ENCODE results near the gene GSTP1. TPM values are rescaled to one million over a fixed set of nuclear protein-coding genes. Genes with fewer than 3 reads are reported as not detected.

Gene GSTP1
- total and polyA plus RNA-seq, 9 of the 15 experiments (the other 6 are each of a cell fraction or from before 2014, with no cell fraction given) = 592 to 2,150 (median 1,204) TPM

DNA sequence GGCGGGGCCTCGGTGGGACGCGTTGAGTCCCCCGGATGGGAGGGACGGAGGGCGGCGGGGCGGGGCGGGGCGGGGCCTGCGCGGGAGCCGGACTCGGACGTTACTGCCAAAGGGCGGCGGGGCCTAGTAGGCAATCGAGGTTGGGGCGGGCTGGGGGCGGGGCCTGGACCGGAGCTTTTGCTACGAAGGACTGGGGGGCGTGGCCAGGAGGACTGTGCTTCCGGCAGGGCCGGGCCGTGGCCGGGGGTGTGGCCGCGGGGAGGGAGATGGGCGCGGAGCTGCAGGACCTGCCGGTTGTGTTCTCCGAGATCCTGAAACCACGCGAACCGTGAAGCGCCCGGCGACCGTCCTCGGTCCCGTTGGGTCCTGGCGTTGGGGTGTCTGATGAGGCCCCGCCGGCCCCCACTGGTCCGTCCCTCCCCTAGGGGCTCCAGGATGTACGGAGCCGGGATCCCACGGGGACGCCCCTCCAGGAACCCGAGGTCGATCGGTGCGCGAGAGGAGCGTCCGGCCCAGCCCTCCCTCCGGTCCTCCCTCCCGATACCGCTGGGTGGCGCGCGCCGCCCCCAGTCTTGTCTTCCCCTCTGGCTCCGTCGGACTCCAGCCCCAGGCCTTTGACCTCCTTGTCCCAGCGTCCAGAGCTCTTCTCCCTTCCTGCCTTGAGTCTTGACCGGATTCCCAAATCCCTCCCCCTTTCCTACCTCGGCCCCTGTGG is 46.8 kb downstream of the GSTP1 start (continued):
- TF ChIP-seq ATF1 (CRISPR knock-in tag; IDR thresholded peaks at IDR 0.05) (no peak), ATF1 (tag; IDR thresholded peaks at IDR 0.05) (peak; percentile 69; the same call in 1 of the 2 replicates), NFIC (IDR thresholded peaks at IDR 0.05) (peak; percentile 36), MAZ (CRISPR knock-in tag; conservative IDR thresholded peaks at IDR 0.05 in 1 of 2, IDR thresholded peaks at IDR 0.05 in 1 of 2) (peak; percentile 85 to 96), ZNF232 (CRISPR knock-in tag; IDR thresholded peaks at IDR 0.05) (no peak), FOXP1 (CRISPR knock-in tag; IDR thresholded peaks at IDR 0.05) (no peak), HMG20A (CRISPR knock-in tag; conservative IDR thresholded peaks at IDR 0.05) (no peak), ARID1B (IDR thresholded peaks at IDR 0.05) (peak; percentile 43; the same call in 1 of the 2 replicates), NFE2L1 (tag; IDR thresholded peaks at IDR 0.05; ENCODE audit: borderline replicate concordance, low read depth) (no peak), NRF1 (conservative IDR thresholded peaks at IDR 0.05 in 1 of 2, IDR thresholded peaks at IDR 0.05 in 1 of 2) (peak; percentile 70 to 74), ZNF75A (CRISPR knock-in tag; IDR thresholded peaks at IDR 0.05) (0 out of 2 replicates have a peak, but pooled peaks have one; percentile 15), KDM2B (CRISPR knock-in tag; IDR thresholded peaks at IDR 0.05) (peak; percentile 63; the same call in 1 of the 2 replicates), ZNF274 (IDR thresholded peaks at IDR 0.05; ENCODE audit: borderline replicate concordance, low read depth, low read length) (no peak), E2F3 (CRISPR knock-in tag; IDR thresholded peaks at IDR 0.05) (0 out of 2 replicates have a peak, but pooled peaks have one; percentile 38), SMAD2 (IDR thresholded peaks at IDR 0.05; ENCODE audit: low read depth, low read length) (no peak), SRSF9 (IDR thresholded peaks at IDR 0.05; ENCODE audit: borderline replicate concordance, low read depth, low read length) (no peak), ZNF263 (CRISPR knock-in tag; IDR thresholded peaks at IDR 0.05; ENCODE audit: borderline replicate concordance) (peak; percentile 76), CREB1 (IDR thresholded peaks at IDR 0.05) (0 out of 2 replicates have a peak, but pooled peaks have one; percentile 32), CREB1 (CRISPR knock-in tag; IDR thresholded peaks at IDR 0.05) (peak; percentile 55; the same call in 1 of the 2 replicates), MCM3 (IDR thresholded peaks at IDR 0.05) (no peak)
- TF ChIP-seq, protein P1, sequence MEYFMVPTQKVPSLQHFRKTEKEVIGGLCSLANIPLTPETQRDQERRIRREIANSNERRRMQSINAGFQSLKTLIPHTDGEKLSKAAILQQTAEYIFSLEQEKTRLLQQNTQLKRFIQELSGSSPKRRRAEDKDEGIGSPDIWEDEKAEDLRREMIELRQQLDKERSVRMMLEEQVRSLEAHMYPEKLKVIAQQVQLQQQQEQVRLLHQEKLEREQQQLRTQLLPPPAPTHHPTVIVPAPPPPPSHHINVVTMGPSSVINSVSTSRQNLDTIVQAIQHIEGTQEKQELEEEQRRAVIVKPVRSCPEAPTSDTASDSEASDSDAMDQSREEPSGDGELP (CRISPR knock-in tag; IDR thresholded peaks at IDR 0.05; ENCODE audit: borderline replicate concordance) = peak; percentile 79
- TF ChIP-seq, protein P2, sequence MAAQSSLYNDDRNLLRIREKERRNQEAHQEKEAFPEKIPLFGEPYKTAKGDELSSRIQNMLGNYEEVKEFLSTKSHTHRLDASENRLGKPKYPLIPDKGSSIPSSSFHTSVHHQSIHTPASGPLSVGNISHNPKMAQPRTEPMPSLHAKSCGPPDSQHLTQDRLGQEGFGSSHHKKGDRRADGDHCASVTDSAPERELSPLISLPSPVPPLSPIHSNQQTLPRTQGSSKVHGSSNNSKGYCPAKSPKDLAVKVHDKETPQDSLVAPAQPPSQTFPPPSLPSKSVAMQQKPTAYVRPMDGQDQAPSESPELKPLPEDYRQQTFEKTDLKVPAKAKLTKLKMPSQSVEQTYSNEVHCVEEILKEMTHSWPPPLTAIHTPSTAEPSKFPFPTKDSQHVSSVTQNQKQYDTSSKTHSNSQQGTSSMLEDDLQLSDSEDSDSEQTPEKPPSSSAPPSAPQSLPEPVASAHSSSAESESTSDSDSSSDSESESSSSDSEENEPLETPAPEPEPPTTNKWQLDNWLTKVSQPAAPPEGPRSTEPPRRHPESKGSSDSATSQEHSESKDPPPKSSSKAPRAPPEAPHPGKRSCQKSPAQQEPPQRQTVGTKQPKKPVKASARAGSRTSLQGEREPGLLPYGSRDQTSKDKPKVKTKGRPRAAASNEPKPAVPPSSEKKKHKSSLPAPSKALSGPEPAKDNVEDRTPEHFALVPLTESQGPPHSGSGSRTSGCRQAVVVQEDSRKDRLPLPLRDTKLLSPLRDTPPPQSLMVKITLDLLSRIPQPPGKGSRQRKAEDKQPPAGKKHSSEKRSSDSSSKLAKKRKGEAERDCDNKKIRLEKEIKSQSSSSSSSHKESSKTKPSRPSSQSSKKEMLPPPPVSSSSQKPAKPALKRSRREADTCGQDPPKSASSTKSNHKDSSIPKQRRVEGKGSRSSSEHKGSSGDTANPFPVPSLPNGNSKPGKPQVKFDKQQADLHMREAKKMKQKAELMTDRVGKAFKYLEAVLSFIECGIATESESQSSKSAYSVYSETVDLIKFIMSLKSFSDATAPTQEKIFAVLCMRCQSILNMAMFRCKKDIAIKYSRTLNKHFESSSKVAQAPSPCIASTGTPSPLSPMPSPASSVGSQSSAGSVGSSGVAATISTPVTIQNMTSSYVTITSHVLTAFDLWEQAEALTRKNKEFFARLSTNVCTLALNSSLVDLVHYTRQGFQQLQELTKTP (IDR thresholded peaks at IDR 0.05; ENCODE audit: low read depth in 1 of 2, partially characterized antibody in 2 of 2) = peak in 1 of 2 experiments; percentile 58
- TF ChIP-seq, protein P3, sequence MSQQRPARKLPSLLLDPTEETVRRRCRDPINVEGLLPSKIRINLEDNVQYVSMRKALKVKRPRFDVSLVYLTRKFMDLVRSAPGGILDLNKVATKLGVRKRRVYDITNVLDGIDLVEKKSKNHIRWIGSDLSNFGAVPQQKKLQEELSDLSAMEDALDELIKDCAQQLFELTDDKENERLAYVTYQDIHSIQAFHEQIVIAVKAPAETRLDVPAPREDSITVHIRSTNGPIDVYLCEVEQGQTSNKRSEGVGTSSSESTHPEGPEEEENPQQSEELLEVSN (IDR thresholded peaks at IDR 0.05; ENCODE audit: borderline replicate concordance in 1 of 2, extremely low read depth in 1 of 2, insufficient read depth in 1 of 2, insufficient read length in 1 of 2, low read depth in 1 of 2, low read length in 1 of 2, poor library complexity in 1 of 2, severe bottlenecking in 1 of 2) = peak; percentile 30 to 33
